Activated T-helper 1 cell treated with anti-CD3 and anti-CD28 coated beads, Interleukin-12 subunit alpha, Interleukin-12 subunit beta, Interleukin-2, Interleukin-4 antibody, amounts not matched to agents 30 ng/mL and 10 ng/mL and 1 ng/mL, durations not matched to agents 14 hours and 24 hours and 36 hours (primary cell): ENCODE measurements around the gene NANS. TPM values are rescaled to one million over a fixed set of nuclear protein-coding genes. Genes with fewer than 3 reads are reported as not detected.

Source experiments
- DNase-seq: peaks from one replicate; pipeline ENCODE4 v3.0.0; 2021; ENCODE audit warnings: low spot score
- H3K27ac Mint-ChIP-seq: one replicate; pipeline ENCODE4 v1.8.0; 2021; ENCODE audit warnings: mild to moderate bottlenecking, mixed read lengths
- H3K27me3 Mint-ChIP-seq: one replicate; pipeline ENCODE4 v1.8.0; 2022; ENCODE audit warnings: mild to moderate bottlenecking, moderate library complexity, mixed read lengths; ENCODE audit not compliant: insufficient read depth
- H3K36me3 Mint-ChIP-seq: one replicate; pipeline ENCODE4 v1.8.0; 2021; ENCODE audit warnings: low read depth, mixed read lengths
- H3K4me1 Mint-ChIP-seq: one replicate; pipeline ENCODE4 v1.8.0; 2021; ENCODE audit warnings: low read depth, mixed read lengths
- H3K4me3 Mint-ChIP-seq: one replicate; pipeline ENCODE4 v1.8.0; 2021; ENCODE audit warnings: mild to moderate bottlenecking, moderate library complexity, mixed read lengths
- H3K9me3 Mint-ChIP-seq: one replicate; pipeline ENCODE4 v1.8.0; 2021; ENCODE audit warnings: mixed read lengths
- intact Hi-C: fragments of 100-400 bp; cut with micrococcal nuclease; formaldehyde crosslinking; loops from one replicate; pipeline ENCODE4 v1.15.1; 2024
- total RNA-seq: library from RNA; stranded (reverse); gene quantifications from 2 replicates; pipeline ENCODE4 v1.2.3, GENCODE V29; 2022

The NANS gene
- total RNA-seq, 1 donor from 2014 or later, result 55.5 TPM

- DNase-seq, result no peak
- no peaks in the 10 kb centered on the region for H3K27me3 Mint-ChIP-seq
- peaks cover 8% of the 10 kb centered on the region for H3K4me1 Mint-ChIP-seq
- intact Hi-C loops, result no loop called here
- H3K36me3 Mint-ChIP-seq, result peaks cover 34% of the 10 kb centered on the region
- H3K4me3 Mint-ChIP-seq, result no peak overlapping the region
- H3K9me3 Mint-ChIP-seq, result no peaks in the 10 kb centered on the region
- H3K27ac Mint-ChIP-seq, result peak overlapping the region; percentile 43
These were observed 35.9 kb upstream of the NANS start for GRCh38 chr9:98020476-98021145.

GRCh38 chr9:98021306-98022040 lies 35.1 kb upstream of the NANS start:
- Mint-ChIP-seq H3K36me3 (peaks cover 29% of the 10 kb centered on the region), H3K27ac (peak overlapping the region; percentile 62), H3K4me1 (peaks cover 4% of the 10 kb centered on the region), H3K27me3 (no peaks in the 10 kb centered on the region), H3K9me3 (no peaks in the 10 kb centered on the region), H3K4me3 (no peak overlapping the region)
- DNase-seq, result no peak
- intact Hi-C loops, result no loop called here

GRCh38 chr9:98022447-98022846 lies 34.1 kb upstream of the NANS start:
- H3K4me3 Mint-ChIP-seq, result no peak overlapping the region
- no peak for DNase-seq
- peaks cover 4% of the 10 kb centered on the region for H3K4me1 Mint-ChIP-seq
- no peak overlapping the region for H3K27ac Mint-ChIP-seq
- H3K36me3 Mint-ChIP-seq, result peaks cover 27% of the 10 kb centered on the region
- intact Hi-C loops, result no loop called here
- no peaks in the 10 kb centered on the region for H3K9me3 Mint-ChIP-seq
- H3K27me3 Mint-ChIP-seq, result no peaks in the 10 kb centered on the region

GRCh38 chr9:98024702-98025101 lies 31.8 kb upstream of the NANS start:
- DNase-seq, result no peak
- intact Hi-C loops, result no loop called here
- Mint-ChIP-seq H3K36me3 (peaks cover 14% of the 10 kb centered on the region), H3K9me3 (no peaks in the 10 kb centered on the region), H3K4me3 (no peak overlapping the region), H3K27me3 (no peaks in the 10 kb centered on the region), H3K27ac (no peak overlapping the region), H3K4me1 (peaks cover 4% of the 10 kb centered on the region)

- Mint-ChIP-seq H3K27me3 (no peaks in the 10 kb centered on the region), H3K36me3 (peaks cover 2% of the 10 kb centered on the region), H3K4me1 (peaks cover 10% of the 10 kb centered on the region), H3K27ac (no peak overlapping the region), H3K4me3 (no peak overlapping the region), H3K9me3 (no peaks in the 10 kb centered on the region)
- intact Hi-C loops, result no loop called here
- DNase-seq, result no peak
These were observed 25.4 kb upstream of the NANS start for GRCh38 chr9:98031169-98031568.

GRCh38 chr9:98031935-98032334 lies 24.6 kb upstream of the NANS start:
- Mint-ChIP-seq H3K27ac (no peak overlapping the region), H3K36me3 (no peaks in the 10 kb centered on the region), H3K4me1 (peaks cover 10% of the 10 kb centered on the region), H3K4me3 (no peak overlapping the region), H3K27me3 (no peaks in the 10 kb centered on the region), H3K9me3 (no peaks in the 10 kb centered on the region)
- intact Hi-C loops, result no loop called here
- no peak for DNase-seq

GRCh38 chr9:98034593-98035546 lies 21.7 kb upstream of the NANS start:
- Mint-ChIP-seq H3K4me1 (peaks cover 10% of the 10 kb centered on the region), H3K4me3 (no peak overlapping the region), H3K27ac (peak overlapping the region; percentile 50), H3K36me3 (no peaks in the 10 kb centered on the region), H3K27me3 (peaks cover 2% of the 10 kb centered on the region), H3K9me3 (no peaks in the 10 kb centered on the region)
- intact Hi-C loops, result loop anchor here (1.0 kb wide), 3 partner anchors 52 to 325 kb away; partner anchors contain the start of gene ANP32B
- DNase-seq, result peak; percentile 80

GRCh38 chr9:98037357-98037756 lies 19.2 kb upstream of the NANS start:
- intact Hi-C loops, result no loop called here
- peaks cover 10% of the 10 kb centered on the region for H3K4me1 Mint-ChIP-seq
- no peaks in the 10 kb centered on the region for H3K9me3 Mint-ChIP-seq
- H3K4me3 Mint-ChIP-seq, result no peak overlapping the region
- no peak for DNase-seq
- H3K36me3 Mint-ChIP-seq, result no peaks in the 10 kb centered on the region
- H3K27ac Mint-ChIP-seq, result no peak overlapping the region
- H3K27me3 Mint-ChIP-seq, result peaks cover 5% of the 10 kb centered on the region

- Mint-ChIP-seq H3K4me3 (no peak overlapping the region), H3K4me1 (peaks cover 10% of the 10 kb centered on the region), H3K36me3 (no peaks in the 10 kb centered on the region), H3K27me3 (peaks cover 11% of the 10 kb centered on the region), H3K9me3 (no peaks in the 10 kb centered on the region), H3K27ac (no peak overlapping the region)
- intact Hi-C loops, result no loop called here
- DNase-seq, result no peak
These were observed 17.6 kb upstream of the NANS start for GRCh38 chr9:98038958-98039357.

- intact Hi-C loops, result no loop called here
- no peak overlapping the region for H3K4me3 Mint-ChIP-seq
- no peaks in the 10 kb centered on the region for H3K9me3 Mint-ChIP-seq
- no peak for DNase-seq
- H3K4me1 Mint-ChIP-seq, result peaks cover 6% of the 10 kb centered on the region
- peaks cover 11% of the 10 kb centered on the region for H3K27me3 Mint-ChIP-seq
- H3K27ac Mint-ChIP-seq, result no peak overlapping the region
- no peaks in the 10 kb centered on the region for H3K36me3 Mint-ChIP-seq
These were observed 16.9 kb upstream of the NANS start for GRCh38 chr9:98039607-98040017.

- H3K9me3 Mint-ChIP-seq, result peaks cover 2% of the 10 kb centered on the region
- no peak overlapping the region for H3K4me3 Mint-ChIP-seq
- no peak for DNase-seq
- H3K27me3 Mint-ChIP-seq, result peaks cover 11% of the 10 kb centered on the region
- no peak overlapping the region for H3K27ac Mint-ChIP-seq
- intact Hi-C loops, result no loop called here
- H3K36me3 Mint-ChIP-seq, result peaks cover 2% of the 10 kb centered on the region
- peaks cover 5% of the 10 kb centered on the region for H3K4me1 Mint-ChIP-seq
These were observed 16.3 kb upstream of the NANS start for GRCh38 chr9:98040212-98040611.

- H3K9me3 Mint-ChIP-seq, result peaks cover 3% of the 10 kb centered on the region
- peaks cover 32% of the 10 kb centered on the region for H3K4me1 Mint-ChIP-seq
- H3K27me3 Mint-ChIP-seq, result peaks cover 11% of the 10 kb centered on the region
- H3K4me3 Mint-ChIP-seq, result no peak overlapping the region
- intact Hi-C loops, result no loop called here
- H3K36me3 Mint-ChIP-seq, result peaks cover 22% of the 10 kb centered on the region
- DNase-seq, result no peak
- H3K27ac Mint-ChIP-seq, result no peak overlapping the region
These were observed 12.6 kb upstream of the NANS start for GRCh38 chr9:98043915-98044314.
